SKM-1 (cell line): Measurements from ENCODE around the gene MME.

Experiments used
- DNase-seq: peaks from one replicate; lab custom pipeline; 2025; ENCODE audit not compliant: unreplicated experiment; lab: John Stamatoyannopoulos, UW

The MME gene

DNA sequence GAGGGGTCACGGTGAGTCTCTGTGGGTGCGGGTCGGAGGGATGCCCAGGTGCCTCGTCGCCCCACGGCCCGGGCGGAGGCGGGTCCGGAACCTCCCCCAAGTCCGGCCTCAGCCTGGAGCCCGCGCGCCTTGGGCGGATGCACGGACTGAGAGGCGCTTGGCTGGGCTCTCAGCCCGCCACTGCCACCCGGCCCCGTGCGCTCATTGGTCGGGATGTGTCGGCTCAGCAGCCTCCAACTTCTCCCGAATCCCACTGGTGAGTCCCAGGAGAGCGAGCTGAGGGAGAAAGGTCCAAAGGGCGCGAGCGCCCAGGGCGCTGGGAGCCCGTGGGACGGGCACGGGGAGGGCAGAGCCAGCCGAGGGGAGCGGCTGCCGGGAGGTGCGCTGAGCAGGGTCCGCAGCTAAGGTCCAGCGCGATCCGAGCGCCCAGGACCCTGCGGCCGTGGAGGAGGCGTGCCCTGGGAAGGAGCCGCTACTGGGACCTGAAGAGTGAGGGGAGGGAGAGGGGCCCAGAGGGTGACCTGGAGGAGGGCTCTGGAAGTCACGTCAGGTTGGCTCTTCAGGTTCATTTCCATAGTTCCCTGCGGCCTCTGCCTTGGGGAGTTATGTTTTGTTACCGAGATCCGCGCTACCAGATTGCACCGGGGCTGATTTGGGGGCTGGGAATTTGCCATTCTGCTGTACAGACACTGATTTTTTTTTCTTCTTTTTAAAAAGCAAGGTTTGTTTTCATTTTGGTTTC is at the start of gene MME:
Gene MME, plus strand, starts transcription at position 574 of the 742 bp plus-strand sequence. CDS start 3,849 bp downstream, outside the sequence.
- DNase-seq = no peak

DNA sequence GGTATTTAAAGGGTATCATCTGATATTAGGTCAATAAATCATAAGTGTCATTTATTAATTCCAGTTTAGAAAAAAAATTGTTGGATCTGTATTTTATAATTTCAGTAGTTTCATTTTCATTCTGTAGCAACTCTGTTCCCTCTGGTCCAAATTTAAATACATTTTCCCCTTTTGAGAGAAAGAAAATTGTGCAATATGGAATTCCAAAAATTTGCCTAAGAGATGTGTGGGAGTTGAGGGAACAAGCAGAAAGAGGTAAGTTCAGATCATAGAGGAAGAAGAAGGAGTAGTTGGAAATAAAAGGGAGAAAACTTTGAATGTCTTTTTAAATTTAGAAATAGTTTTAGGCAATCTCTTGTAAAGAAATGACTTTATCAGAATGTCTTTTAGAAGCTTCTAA is 48.9 kb upstream of the MME start:
- DNase-seq = no peak

DNA sequence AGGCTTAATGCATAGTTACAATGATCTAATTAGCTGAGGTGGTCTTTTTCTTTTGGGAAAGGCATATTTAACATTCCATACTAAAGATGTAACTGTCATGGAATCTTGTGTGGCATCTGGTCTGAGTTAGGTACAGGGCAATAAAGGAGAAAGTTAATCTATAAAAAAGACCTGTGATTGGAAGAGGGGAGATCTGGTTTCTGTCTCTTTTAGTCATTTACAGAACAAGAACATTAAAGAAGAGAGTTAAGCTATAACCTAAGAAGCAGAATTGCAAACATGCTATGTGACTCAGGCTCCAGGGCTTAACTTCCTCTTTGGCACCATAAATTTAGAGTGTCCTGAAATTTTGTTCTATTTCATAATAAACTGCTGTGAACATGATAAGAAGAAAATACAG is 47.2 kb upstream of the MME start:
- DNase-seq = peak; percentile 57

DNA sequence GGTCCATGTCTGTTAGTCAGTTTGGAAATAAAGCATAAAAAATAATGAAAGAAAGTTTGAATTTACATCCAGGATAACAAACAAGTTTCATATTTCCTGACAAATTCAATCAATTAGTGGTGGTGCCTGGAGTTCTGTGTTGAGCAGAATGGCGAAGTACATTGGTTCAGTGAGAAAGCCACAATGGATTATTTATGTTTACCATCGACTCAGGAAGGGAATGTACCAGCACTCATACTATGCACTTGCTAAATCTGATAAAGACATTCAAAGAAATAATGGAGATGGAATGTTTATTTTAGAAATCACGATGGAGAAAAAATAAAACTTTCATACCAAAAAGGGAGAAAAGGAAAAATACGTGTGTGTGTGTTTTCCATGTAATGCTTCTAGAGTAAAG is 45.3 kb upstream of the MME start:
- DNase-seq = no peak

DNA sequence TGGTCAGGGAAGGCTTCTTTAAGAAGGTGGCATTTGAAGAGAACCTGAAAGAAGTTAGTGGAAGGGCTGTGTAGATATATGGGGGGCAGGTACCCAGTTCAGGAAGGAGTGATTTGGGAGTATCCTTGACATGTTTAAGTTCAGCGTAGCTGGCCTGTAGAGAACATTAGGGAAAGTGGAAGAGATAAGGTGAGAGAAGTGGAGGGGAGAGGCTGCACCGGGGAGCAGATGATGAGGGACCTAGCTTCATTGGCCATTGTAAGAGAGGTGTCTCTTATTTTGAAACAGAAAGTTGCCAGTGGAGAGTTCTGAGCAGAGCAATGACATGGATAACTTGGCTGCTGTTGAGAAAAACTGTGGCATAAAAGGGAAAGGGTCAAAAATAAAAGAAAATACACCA is 44.6 kb upstream of the MME start:
- no peak for DNase-seq

DNA sequence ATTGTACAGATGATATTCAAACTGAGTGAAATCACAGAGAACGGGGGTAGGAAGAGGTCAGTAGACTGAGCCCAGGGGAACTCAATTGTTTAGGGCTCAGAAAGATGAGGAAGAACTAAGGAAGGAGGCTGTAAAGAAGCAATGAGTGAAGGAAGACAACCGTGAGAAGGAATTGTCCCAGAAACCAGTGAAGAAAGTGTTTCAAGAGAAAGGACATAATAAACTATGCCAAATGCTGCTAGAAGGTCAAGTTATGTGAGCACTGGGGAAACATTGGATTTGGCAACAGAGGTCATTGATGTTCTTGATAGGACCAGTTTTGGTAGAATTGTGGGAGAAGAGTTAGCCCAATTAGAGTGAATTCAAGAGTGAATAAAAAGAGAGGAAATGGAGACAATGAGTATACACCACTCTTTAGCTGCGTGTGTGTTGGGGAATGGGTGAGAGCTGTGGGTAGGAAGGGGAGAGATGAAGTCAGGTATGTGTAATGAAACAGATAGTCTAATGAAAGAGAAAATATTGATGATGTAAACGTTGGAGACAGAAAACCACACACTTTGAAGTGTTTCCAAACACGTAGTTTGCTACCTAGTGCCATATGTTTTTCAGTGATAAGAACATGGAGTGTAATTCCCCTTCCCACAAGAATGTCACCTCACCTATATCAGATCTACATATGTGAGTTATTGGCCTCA is 42.5 kb upstream of the MME start:
- no peak for DNase-seq

DNA sequence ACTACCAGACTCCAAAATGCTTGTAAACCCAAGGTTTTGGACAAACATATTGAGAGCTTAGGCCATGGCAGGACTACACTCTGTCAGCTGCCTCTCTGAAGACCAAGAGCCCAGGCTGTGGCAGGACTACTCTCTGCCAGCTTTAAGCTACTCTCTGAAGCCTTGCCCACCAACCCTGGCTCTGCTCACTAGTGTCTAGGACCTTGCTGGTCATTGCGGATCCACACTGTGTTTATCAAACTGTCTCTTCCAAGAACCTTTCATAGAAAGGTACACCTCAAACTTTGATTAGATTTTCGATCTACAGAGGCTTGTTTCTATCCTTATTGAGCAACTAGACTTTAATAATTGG is 41.9 kb upstream of the MME start:
- DNase-seq = no peak

DNA sequence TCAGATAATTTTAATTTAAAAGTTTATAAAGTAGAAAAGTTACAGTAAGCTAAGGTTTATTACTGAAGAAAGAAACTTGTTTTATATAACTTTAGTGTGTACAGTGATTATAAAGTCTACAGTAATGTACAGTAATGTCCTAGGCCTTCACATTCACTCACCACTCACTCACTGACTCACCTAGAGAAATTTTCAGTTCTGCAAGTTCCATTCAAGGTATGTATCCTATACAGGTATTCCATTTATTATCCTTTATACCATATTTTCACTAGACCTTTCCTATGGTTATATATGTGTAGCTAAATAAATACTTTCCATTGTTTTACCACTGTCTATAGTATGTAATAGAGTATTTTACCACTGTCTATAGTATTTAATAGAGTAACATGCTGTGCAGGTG is 33.2 kb upstream of the MME start:
- no peak for DNase-seq

DNA sequence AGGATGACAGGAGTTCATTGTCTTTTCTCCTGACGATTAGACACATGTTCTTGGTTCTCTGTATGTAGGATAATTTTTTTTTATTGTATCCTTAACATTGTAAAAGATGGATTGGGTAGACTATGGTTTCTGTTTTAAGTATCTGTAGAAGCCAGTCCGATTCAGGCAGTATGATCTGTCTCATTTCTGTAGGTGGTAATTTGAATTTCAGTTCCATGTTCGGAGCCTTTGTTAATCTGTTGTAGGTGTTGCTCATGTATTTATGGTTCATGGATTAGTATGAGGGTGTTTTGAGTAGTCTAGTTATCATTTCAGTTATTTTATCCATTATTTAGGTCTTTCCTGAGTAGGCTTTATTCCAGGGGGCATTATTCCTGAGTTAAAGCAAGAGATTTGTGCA is 32.4 kb upstream of the MME start:
- DNase-seq = no peak

DNA sequence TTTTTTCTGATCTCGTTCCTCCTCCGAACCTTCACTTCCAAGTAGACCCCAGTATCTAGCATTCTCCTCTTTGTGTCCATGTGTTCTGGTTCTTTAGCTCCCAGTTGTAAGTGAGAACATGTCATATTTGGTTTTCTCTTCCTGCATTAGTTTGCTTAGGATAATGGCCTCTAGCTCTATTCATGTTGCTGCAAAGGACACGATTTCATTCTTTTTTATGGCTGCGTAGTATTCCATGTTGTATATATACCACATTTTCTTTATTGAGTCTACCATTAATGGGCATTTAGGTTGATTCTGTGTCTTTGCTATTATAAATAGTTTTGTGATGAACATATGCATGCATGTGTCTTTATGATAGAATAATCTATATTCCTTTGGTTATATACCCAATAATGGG is 30.2 kb upstream of the MME start:
- DNase-seq = no peak

DNA sequence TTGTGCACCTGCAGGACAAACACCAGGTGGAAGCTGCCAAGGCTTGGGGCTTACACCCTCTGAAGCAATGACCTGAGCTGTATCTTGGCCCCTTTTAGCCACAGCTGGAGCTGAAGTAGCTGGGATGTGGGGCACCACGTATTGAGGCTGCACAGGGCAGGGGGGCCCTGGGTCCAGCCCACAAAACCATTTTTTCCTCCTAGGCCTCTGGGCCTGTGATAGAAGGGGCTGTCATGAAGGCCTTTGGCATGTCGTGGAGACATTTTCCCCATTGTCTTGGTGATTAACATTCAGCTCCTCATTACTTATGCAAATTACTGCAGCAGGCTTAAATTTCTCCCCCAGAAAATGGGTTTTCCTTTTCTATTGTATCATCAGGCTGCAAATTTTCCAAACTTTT is 27.6 kb upstream of the MME start:
- DNase-seq = no peak

DNA sequence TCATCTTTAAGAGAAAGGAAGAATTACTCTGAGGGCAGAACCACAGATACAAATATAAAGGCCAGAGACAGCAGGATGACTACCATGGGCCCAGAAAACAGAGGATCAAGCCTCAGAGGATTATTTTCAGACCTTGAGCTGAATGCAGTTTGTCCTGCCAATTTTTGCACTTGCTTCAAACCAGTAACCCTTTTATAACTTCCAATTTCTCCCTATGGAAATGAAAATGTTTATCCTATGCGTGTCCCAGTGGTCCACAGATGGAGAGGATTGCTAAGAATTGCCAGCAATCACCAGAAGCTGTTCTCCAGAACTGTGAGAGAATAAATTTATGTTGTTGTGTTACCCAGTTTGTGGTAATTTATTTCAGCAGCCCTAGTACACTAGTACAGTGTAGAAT is 26.4 kb upstream of the MME start:
- no peak for DNase-seq

DNA sequence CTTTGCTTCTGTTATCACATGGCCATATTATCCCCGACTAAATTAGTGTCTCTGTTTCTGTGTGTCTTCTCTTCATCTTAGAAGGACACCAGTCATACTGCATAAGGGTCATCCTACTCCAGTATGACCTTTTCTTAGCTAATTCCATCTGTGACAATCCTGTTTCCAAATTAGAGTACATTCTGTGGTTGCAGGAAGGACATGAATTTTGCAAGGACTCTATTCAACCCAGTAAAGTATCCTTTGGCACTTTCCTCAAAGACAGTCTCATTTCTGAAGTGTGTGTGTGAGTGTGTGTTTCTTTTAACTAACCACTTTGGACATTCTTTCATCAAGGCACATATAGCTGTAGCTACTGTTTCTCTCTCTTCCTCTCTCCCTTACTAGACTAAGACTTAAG is 15.2 kb upstream of the MME start:
- DNase-seq = no peak

DNA sequence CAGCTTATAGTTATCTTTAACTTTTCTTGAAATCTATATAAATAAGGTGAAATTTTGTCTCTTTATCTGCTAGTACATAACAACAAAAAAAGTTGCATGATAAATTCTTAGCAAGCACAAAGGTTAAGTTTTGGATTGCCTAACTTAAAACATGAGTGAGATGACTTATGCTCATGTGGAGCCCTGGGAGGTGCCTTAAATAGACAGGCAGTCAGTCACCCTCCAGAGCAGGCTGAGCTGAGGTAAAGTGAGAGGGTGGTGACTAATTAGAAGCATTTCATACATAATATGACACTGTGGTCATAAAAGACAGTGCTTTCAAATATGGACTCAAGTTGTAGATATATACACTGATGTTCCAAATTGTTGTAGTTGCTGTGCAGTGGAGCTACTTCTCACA is 14.6 kb upstream of the MME start:
- no peak for DNase-seq

DNA sequence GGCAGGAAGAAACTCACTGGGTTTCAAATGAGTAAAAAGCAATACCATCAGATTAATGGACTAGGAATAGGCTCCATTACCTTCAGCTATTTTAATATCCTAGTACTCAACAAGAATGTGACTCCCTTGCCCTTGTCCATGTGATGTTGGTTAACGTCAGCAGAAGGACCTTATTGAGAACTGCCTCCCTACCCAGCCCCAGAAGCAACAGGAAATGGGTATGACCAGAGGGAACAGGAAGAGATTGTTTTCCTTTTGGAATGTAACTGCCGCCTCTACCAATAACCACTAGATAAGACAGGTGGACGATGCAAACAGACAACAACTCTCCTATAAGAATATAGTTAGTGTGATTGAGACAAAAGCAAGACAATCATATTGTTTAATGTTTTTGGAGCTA is 10.4 kb upstream of the MME start:
- no peak for DNase-seq

DNA sequence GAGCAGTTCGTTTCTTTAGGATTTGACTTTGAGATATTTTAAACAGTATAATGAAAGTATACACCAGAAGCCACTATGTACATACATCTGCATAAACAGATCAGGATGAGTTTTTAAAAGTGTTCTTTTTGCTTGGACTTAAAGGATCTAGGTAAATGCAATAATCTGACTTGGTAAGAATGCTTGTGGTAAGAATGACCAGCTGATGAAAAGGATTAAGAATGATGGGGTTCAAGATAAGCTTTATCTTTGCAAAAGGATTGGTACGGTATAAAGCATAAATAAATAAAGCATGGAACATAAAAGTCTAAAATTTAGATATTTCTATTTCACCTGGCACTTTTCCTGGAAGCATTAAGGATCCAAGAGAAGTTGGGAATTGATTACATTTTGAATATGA is 9.8 kb upstream of the MME start:
- DNase-seq = no peak

DNA sequence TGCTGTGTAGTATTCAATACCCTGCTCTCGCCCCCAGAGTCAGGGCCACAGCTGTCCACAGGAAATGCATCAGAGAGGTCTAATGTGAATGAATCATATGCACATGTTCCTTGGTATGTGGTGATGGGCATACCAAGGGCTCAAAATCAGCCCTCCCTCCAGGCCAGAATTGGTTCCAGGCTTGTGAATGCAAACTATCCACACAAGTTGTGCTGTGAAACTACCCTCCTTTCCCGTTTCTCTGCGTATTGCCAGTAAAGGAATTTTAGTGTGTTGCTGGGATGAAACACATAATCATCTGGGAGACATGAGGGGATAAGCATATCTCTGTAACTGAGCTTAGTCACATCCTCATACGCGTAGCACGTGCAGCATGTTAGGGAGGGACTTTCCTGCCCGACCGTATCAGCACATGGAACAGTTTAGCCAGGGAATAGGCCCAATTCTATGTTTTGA is 9.2 kb upstream of the MME start:
- DNase-seq = no peak

DNA sequence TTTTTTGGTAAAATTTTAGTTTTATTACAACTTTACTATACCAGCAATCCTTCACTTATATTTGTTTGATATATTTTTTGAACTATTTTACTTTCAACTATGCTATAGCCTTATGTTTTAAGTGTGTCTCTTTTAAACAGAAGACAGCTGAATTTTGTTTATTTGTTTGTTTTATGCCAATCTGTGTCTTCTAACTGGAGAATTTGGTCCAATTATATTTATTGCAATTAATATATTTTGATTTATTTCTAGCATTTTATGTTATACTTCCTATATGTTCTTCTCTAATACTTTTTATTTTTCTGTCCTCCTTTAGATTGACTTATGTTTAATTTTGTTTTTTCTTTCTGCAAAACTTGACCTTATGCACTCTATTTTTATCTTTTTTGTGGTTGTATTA is 4.9 kb upstream of the MME start:
- no peak for DNase-seq

DNA sequence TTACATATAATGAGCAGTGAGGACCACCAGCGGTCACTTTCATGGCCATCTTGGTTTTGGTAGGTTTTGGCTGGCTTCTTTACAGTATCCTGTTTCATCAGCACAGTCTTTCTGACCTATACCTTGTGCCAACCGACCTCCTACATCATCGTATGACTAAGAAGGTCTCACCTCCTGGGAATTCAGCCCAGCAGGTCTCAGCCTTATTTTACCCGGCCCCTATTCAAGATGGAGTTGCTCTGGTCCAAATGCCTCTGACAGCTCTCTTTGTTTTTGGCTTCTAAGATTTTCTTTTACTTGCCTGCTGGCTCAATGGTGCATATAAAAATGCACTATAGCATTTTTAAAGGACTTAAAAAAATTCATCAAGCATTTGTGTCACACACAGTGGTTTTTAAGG is 3.2 kb upstream of the MME start:
- no peak for DNase-seq

DNA sequence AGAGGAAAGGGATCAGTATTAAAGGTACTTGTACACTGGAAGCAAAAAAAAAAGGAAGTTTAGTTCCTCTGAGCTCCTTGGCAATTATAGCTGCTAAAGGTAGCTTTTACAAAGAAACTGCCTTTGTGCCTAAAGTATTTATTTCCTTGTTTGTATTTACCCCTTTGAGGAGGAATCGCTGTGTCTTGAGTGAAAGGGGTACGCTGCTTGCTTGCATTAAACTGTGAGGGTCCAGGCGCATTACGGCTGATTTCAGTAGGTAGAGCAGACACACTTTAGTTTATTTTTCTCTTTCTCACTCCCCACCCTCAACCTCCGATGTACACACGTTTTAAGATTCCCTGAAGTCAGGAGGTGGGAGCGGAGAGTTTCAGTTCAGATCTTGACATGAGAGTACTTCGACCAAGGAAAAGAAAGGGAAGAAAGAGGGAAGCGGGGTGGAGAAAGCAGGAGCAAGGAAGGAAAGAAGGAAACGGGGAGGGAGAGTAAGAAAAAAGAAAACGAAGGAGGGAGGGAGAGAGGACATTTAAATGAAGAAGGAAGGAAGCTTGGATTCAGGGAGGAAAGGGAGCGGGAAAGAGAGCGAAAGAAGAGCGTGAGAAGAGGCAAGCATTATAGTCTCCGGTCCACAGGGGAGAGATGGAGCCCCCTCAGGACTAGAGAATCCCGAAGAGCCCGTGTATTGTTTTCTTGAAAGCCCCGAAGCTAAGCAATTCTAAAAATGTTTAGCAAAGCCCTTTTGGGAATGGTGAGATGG is 1.2 kb upstream of the MME start:
- DNase-seq = no peak

DNA sequence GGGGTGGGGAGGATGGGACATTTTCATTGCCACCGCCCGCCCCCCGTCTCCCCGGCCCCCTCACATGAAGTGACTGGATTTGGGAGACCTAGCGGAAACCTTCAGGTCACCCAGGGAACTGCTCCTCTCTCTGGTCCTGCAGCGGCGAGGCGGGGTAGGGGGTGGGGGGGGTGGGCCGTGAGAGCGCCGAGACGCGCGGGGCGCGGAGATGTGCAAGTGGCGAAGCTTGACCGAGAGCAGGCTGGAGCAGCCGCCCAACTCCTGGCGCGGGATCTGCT is 712 bp upstream of the MME start:
- DNase-seq = no peak

DNA sequence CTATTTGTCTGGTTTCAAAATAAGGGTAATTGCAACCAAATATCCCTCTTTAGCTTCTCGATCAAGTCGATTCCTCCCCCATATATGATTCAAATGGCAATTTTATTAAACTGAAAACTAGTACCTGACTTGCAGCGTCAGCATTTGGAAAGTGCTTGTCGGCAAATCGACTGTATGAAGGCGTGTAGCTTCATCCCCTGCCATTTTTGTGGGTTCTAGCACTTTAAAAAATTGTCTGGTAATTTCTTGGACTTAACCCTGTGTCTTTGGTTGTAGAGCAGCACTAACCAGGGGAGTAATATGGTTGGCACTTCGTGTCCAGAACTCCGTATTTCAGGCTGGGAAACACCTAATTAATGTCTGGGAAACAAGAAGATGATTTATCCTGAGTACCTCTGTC is 573 bp downstream of the MME start:
- DNase-seq = no peak
